Panc1 (cell line): ENCODE measurements around the gene MMP19. TPM values are rescaled to one million over a fixed set of nuclear protein-coding genes. Genes with fewer than 3 reads are reported as not detected.

Experiments
- ATAC-seq: fragments of 200-7000 bp; cut with Tn5 transposase; 2 replicates; pipeline ENCODE4 v1.9.1; 2020; ENCODE audit warnings: mild to moderate bottlenecking, moderate library complexity
- Bru-seq: library from RNA; stranded (reverse); fragments of 400-500 nt; gene quantifications from one replicate; lab custom pipeline; 2021; lab: Mats Ljungman, UMichigan
- BruChase-seq, 2 experiments: library from RNA; stranded (reverse); fragments of 400-500 nt; gene quantifications; one replicate each; lab custom pipeline; 2021; lab: Mats Ljungman, UMichigan
- BruUV-seq: library from RNA; stranded (reverse); fragments of 400-500 nt; replicated peaks from 2 replicates; lab custom pipeline; 2021; lab: Mats Ljungman, UMichigan
- CTCF ChIA-PET: fragments of 300-600 bp; sonication (Branson Sonifier 250); formaldehyde crosslinking; loops from one replicate; lab custom pipeline; 2022; ENCODE audit warnings: antibody characterized with exemption; lab: Charles Lee
- POLR2A ChIA-PET: fragments of 300-600 bp; sonication (Branson Sonifier 250); formaldehyde crosslinking; loops from one replicate; lab custom pipeline; 2022; ENCODE audit warnings: antibody characterized with exemption; lab: Charles Lee
- DNase-seq: peaks from one replicate; pipeline ENCODE4 v3.0.0-alpha.2; 2010; ENCODE audit warnings: low read depth, low spot score
- H3K27ac ChIP-seq: 2 replicates; pipeline ENCODE4 v1.5.1; 2011; ENCODE audit warnings: mild to moderate bottlenecking, low read length, inconsistent platforms
- H3K27me3 ChIP-seq: fragments of 200-500 bp; sonication (Bioruptor generic); 2 replicates; pipeline ENCODE4 v1.6.0; 2014; ENCODE audit warnings: low read length, inconsistent platforms; ENCODE audit not compliant: control insufficient read depth, insufficient read depth
- H3K36me3 ChIP-seq: fragments of 200-500 bp; sonication (Bioruptor generic); 2 replicates; pipeline ENCODE4 v1.5.1; 2014; ENCODE audit warnings: inconsistent platforms, mild to moderate bottlenecking, low read length, moderate library complexity; ENCODE audit not compliant: control insufficient read depth, insufficient read depth
- H3K4me1 ChIP-seq: 2 replicates; pipeline ENCODE4 v1.5.1; 2011; ENCODE audit warnings: inconsistent platforms, mild to moderate bottlenecking, low read length, moderate library complexity; ENCODE audit not compliant: control insufficient read depth, insufficient read depth
- H3K4me3 ChIP-seq, 2 experiments: 2 replicates each; pipeline ENCODE4 v1.5.1; 2011 to 2012; ENCODE audit warnings: low read depth in 2 of 2, low read length in 2 of 2, mild to moderate bottlenecking in 2 of 2, inconsistent platforms in 1 of 2, moderate library complexity in 1 of 2
- H3K9me3 ChIP-seq: fragments of 200-500 bp; sonication (Bioruptor generic); 2 replicates; pipeline ENCODE4 v1.5.1; 2014; ENCODE audit warnings: low read depth, mild to moderate bottlenecking, inconsistent platforms, low read length, moderate library complexity; ENCODE audit not compliant: control insufficient read depth, insufficient read depth
- POLR2AphosphoS5 ChIP-seq: IDR thresholded peaks from 2 replicates; pipeline ENCODE4 v1.6.1; 2012; ENCODE audit warnings: mild to moderate bottlenecking, low read depth, low read length, moderate library complexity
- SIN3A ChIP-seq: IDR thresholded peaks from 2 replicates; pipeline ENCODE4 v1.6.1; 2012; ENCODE audit warnings: low read depth, mild to moderate bottlenecking, low read length, moderate library complexity, borderline replicate concordance; ENCODE audit not compliant: insufficient read depth
- TCF7L2 ChIP-seq: IDR thresholded peaks from 2 replicates; pipeline ENCODE4 v1.6.1; 2011; ENCODE audit warnings: mild to moderate bottlenecking, low read depth, low read length, inconsistent platforms
- in situ Hi-C: cut with HindIII; loops from 2 replicates; pipeline ENCODE4 v1.10.0; 2016; ENCODE audit warnings: low sequenced_read_pairs, low pct_unique_long_range_greater_than_20kb
- intact Hi-C: fragments of 100-400 bp; cut with micrococcal nuclease; formaldehyde crosslinking; loops from one replicate; pipeline ENCODE4 v1.10.0; 2022; ENCODE audit not compliant: unreplicated experiment
- long read RNA-seq: library from polyadenylated mRNA; unstranded; transcript quantifications from one replicate; pipeline ENCODE4 v2.0.0, GENCODE V29; 2021; ENCODE audit not compliant: unreplicated experiment
- polyA plus RNA-seq: library from polyadenylated mRNA; unstranded; fragments of >200 nt; gene quantifications from one replicate; pipeline ENCODE4 v1.2.1, GENCODE V29; 2012; ENCODE audit warnings: missing spikeins; ENCODE audit not compliant: insufficient read length
- total RNA-seq: library from RNA; stranded (reverse); gene quantifications from one replicate; pipeline ENCODE4 v1.2.1, GENCODE V29; 2021; ENCODE audit not compliant: unreplicated experiment
- TF ChIP-seq, protein P1 (sequence below), 2 experiments: IDR thresholded peaks; 2 replicates each; pipeline ENCODE4 v1.6.1; 2011 to 2012; ENCODE audit warnings: low read depth in 2 of 2, control low read depth in 1 of 2, low read length in 1 of 2, mild to moderate bottlenecking in 1 of 2, moderate library complexity in 1 of 2; ENCODE audit not compliant: insufficient read depth in 1 of 2
- TF ChIP-seq, protein P2 (sequence below): fragments of 450-650 bp; IDR thresholded peaks from 2 replicates; pipeline ENCODE4 v1.5.1; 2017; ENCODE audit warnings: mild to moderate bottlenecking

Gene MMP19, protein sequence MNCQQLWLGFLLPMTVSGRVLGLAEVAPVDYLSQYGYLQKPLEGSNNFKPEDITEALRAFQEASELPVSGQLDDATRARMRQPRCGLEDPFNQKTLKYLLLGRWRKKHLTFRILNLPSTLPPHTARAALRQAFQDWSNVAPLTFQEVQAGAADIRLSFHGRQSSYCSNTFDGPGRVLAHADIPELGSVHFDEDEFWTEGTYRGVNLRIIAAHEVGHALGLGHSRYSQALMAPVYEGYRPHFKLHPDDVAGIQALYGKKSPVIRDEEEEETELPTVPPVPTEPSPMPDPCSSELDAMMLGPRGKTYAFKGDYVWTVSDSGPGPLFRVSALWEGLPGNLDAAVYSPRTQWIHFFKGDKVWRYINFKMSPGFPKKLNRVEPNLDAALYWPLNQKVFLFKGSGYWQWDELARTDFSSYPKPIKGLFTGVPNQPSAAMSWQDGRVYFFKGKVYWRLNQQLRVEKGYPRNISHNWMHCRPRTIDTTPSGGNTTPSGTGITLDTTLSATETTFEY
- total RNA-seq (0.05 TPM), Bru-seq, nascent RNA (not detected), BruChase-seq, experiment 1, labeled RNA remaining after a 2-hour chase (percentile 11 among the genes with signal in this experiment), BruChase-seq, experiment 2, labeled RNA remaining after a 6-hour chase (not detected)
- not detected for polyA plus RNA-seq
- long read RNA-seq = 0 reads

DNA sequence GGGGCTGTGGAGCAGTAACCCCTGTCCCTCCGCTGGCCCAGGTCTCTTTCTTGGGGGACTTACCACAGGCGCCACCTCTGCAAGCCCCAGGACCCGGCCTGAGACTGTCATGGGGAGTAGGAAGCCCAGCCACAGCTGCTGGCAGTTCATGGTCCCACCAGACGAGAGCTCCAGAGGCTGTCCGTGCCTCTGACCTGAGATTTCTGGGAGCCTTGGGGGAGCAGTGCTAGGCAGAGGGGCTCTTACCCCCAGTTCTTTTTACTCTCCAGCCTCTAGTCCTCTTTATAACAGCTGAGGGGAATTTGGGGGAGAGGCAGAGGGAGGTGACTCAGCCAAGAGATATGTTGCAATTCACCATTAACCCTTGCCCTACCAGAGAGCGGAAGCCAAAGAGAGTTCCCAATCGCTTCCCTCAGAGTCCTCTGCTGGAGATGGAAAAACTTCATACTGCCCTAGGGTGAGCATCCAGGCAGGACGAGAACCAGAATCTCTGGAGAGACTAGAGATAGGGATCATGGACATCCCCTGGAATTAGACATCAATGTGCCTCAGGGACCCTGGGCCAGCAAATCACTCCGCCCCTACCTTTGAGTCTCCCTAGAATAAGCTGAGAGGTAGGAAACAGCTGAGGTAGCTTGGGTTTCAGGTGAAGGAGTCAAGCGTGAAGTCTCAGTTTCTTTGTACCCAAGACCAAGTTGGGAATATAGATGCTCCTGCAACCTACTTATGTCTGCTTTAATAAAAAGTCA, at the start of gene MMP19:
Gene MMP19 (minus strand): TSS at position 256 of the 749 bp plus-strand sequence. CDS start 106 bp downstream, at position 150.
- no peak within 1 kb of the TSS for H3K4me3 ChIP-seq
- no peak for ATAC-seq
- H3K27ac ChIP-seq = no peak within 1 kb of the TSS

DNA sequence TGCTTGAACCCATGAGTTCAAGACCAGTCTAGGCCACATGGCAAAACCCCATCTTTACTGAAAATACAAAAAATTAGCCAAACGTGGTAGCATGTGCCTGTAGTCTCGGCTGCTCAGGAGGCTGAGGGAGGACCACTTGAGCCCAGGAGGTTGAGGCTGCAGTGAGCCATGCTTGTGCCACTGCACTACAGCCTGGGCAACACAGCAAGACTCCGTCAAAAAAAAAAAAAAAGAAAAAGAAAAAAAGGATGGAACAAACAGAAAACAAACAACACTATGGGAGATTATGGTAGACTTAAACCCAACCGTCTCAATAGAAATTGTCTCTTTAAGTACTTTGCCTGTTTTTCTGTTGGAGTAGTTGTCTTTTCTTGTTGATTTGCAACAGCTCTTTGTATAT, 48.6 kb upstream of the MMP19 start:
- POLR2A ChIA-PET = no interaction called here
- H3K9me3 ChIP-seq = no peaks in the 10 kb centered on the region
- no peak overlapping the region for H3K4me3 ChIP-seq
- H3K36me3 ChIP-seq = no peaks in the 10 kb centered on the region
- DNase-seq (no peak), ATAC-seq (no peak)
- intact Hi-C loops = no loop called here
- H3K4me1 ChIP-seq = no peaks in the 10 kb centered on the region
- H3K27ac ChIP-seq = no peak overlapping the region
- TF ChIP-seq, protein P1, sequence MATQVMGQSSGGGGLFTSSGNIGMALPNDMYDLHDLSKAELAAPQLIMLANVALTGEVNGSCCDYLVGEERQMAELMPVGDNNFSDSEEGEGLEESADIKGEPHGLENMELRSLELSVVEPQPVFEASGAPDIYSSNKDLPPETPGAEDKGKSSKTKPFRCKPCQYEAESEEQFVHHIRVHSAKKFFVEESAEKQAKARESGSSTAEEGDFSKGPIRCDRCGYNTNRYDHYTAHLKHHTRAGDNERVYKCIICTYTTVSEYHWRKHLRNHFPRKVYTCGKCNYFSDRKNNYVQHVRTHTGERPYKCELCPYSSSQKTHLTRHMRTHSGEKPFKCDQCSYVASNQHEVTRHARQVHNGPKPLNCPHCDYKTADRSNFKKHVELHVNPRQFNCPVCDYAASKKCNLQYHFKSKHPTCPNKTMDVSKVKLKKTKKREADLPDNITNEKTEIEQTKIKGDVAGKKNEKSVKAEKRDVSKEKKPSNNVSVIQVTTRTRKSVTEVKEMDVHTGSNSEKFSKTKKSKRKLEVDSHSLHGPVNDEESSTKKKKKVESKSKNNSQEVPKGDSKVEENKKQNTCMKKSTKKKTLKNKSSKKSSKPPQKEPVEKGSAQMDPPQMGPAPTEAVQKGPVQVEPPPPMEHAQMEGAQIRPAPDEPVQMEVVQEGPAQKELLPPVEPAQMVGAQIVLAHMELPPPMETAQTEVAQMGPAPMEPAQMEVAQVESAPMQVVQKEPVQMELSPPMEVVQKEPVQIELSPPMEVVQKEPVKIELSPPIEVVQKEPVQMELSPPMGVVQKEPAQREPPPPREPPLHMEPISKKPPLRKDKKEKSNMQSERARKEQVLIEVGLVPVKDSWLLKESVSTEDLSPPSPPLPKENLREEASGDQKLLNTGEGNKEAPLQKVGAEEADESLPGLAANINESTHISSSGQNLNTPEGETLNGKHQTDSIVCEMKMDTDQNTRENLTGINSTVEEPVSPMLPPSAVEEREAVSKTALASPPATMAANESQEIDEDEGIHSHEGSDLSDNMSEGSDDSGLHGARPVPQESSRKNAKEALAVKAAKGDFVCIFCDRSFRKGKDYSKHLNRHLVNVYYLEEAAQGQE (IDR thresholded peaks at IDR 0.05; ENCODE audit: insufficient read depth in 1 of 2, low read depth in 2 of 2, low read length in 1 of 2) = no peak
- TF ChIP-seq, protein P2, sequence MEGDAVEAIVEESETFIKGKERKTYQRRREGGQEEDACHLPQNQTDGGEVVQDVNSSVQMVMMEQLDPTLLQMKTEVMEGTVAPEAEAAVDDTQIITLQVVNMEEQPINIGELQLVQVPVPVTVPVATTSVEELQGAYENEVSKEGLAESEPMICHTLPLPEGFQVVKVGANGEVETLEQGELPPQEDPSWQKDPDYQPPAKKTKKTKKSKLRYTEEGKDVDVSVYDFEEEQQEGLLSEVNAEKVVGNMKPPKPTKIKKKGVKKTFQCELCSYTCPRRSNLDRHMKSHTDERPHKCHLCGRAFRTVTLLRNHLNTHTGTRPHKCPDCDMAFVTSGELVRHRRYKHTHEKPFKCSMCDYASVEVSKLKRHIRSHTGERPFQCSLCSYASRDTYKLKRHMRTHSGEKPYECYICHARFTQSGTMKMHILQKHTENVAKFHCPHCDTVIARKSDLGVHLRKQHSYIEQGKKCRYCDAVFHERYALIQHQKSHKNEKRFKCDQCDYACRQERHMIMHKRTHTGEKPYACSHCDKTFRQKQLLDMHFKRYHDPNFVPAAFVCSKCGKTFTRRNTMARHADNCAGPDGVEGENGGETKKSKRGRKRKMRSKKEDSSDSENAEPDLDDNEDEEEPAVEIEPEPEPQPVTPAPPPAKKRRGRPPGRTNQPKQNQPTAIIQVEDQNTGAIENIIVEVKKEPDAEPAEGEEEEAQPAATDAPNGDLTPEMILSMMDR = no peak
- no peak for TF ChIP-seq SIN3A
- TF ChIP-seq POLR2AphosphoS5 = no peak
- TF ChIP-seq TCF7L2 = no peak
- CTCF ChIA-PET = no interaction called here
- no TSS peak for BruUV-seq
- H3K27me3 ChIP-seq = no peaks in the 10 kb centered on the region
- in situ Hi-C loops = no loop called here

More for the DNA sequence above, at the start of gene MMP19:
- H3K4me1 ChIP-seq = no peaks in the 10 kb centered on the region
- BruUV-seq = no TSS peak
- DNase-seq = no peak
- no peak for TF ChIP-seq TCF7L2
- TF ChIP-seq, protein P2 = no peak
- TF ChIP-seq POLR2AphosphoS5 = no peak
- TF ChIP-seq, protein P1 (IDR thresholded peaks at IDR 0.05; ENCODE audit: insufficient read depth in 1 of 2, low read depth in 2 of 2, low read length in 1 of 2) = no peak
- TF ChIP-seq SIN3A = no peak
- no peaks in the 10 kb centered on the region for H3K9me3 ChIP-seq
- in situ Hi-C loops (no loop called here), intact Hi-C loops (no loop called here)
- ChIA-PET CTCF (no interaction called here), POLR2A (interaction anchor here (0.6 kb wide), 1 partner anchor 119 kb away, joined by 6 read pairs; no protein-coding TSS in a partner anchor)
- H3K36me3 ChIP-seq = no peaks in the 10 kb centered on the region
- no peaks in the 10 kb centered on the region for H3K27me3 ChIP-seq
